ENCODE results near the gene ADGRF5.

- TF ChIP-seq CTCF (conservative IDR thresholded peaks at IDR 0.05 in 1 of 2, IDR thresholded peaks at IDR 0.05 in 1 of 2; ENCODE audit: extremely low read depth in 1 of 2, insufficient read depth in 1 of 2, low read depth in 1 of 2, low read length in 2 of 2) = no peak
- TF ChIP-seq EZH2 (IDR thresholded peaks at IDR 0.05; ENCODE audit: borderline replicate concordance, low read length) = no peak
These were observed 106.6 kb downstream of the ADGRF5 start for GRCh38 chr6:46815130-46815529.
